Measurements from ENCODE around the gene MRGPRE.

MRGPRE gene

DNA sequence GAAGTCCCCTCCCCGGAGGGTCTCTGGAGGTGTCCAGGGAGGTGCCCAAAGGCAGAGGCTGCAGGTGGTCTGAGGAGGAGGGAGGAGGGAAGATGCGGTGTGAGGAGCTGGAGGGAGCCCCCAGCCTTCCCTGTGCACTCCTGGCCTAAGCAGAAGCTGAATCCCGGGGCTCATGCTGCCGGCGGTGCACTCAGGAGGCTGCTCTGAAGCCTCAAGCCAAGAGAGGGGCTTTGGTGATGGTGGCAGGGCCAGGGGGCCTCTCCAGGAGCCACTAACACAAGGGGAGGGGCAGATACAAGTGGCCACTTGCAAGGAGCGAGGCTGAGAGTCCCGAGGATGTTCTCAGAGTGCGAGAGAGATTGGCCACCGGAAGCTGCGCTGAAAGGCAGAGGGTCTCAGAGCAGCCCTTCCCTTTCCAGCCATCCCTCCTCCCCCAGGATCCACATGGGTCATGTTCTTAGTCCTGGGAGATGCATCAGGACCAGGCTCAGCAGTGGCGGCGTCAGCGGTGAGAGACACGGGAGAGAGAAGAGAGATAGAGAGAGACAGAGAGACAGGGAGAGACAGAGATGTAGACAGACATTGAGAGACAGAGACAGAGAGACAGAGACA lies 12.8 kb downstream of the MRGPRE start:
- H3K27me3 ChIP-seq (ENCODE audit: control insufficient read depth, insufficient read depth, low read length) = peaks cover 18% of the 10 kb centered on the region; the same call in 1 of the 2 replicates
- H3K9ac ChIP-seq (ENCODE audit: low read length) = no peak overlapping the region
- H3K4me1 ChIP-seq (ENCODE audit: control insufficient read depth, insufficient read depth, low read length) = peaks cover 13% of the 10 kb centered on the region
- no peak overlapping the region for H3K4me3 ChIP-seq (ENCODE audit: low read depth, low read length)
- H3K27ac ChIP-seq (ENCODE audit: low read depth, low read length) = no peak overlapping the region
- no peaks in the 10 kb centered on the region for H3K9me3 ChIP-seq (ENCODE audit: control insufficient read depth, insufficient read depth, low read depth, low read length)
- H3K36me3 ChIP-seq (ENCODE audit: control insufficient read depth, insufficient read depth, low read length) = no peaks in the 10 kb centered on the region

DNA sequence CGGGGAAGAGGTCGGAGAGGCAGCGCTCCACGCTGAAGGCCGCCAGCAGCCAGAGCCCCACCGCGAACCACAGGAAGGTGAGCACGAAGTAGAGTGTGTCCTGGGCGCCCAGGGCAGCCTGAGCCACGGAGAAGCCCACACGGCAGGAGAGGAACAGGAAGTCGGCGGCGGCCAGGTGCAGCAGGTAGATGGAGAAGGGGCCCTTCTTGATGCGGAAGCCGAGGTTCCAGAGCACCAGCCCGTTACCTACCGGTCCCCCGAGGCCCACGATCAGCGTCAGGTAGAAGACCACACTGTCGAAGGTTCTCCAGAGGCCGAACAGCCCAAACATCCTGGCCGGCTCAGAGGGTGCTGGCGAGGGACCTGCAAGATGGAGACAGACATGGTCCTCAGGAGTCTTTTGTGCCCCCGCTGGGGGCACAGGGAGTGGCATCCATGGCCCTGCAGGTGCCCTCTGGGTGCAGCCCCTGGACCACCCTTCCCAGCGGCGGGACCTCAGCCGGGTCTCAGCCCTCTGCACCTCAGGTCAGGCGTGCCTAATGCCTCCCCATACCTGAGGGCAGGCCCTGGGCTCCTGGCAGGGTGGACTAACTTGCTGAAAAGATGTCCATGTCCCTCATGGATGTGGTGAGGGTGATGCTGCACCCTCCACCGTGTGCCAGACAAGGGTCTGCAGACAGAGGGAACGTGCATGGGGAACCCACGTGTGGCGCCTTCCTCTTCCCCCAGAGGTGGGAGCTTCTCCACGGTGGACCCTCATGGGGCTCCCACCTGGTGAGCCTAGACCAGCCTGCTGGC lies 13.5 kb downstream of the MRGPRE start, which contains the start of gene MRGPRG:
MRGPRG (minus strand) TSS at position 331 of the 798 bp plus-strand sequence; CDS start at position 331, 0 bp downstream.
- no peak within 1 kb of the TSS for H3K27ac ChIP-seq (ENCODE audit: low read depth, low read length)
- no peaks in the 10 kb centered on the region for H3K9me3 ChIP-seq (ENCODE audit: control insufficient read depth, insufficient read depth, low read depth, low read length)
- H3K27me3 ChIP-seq (ENCODE audit: control insufficient read depth, insufficient read depth, low read length) = peaks cover 18% of the 10 kb centered on the region; the same call in 1 of the 2 replicates
- H3K4me3 ChIP-seq (ENCODE audit: low read depth, low read length) = no peak within 1 kb of the TSS
- H3K9ac ChIP-seq (ENCODE audit: low read length) = no peak within 1 kb of the TSS
- no peaks in the 10 kb centered on the region for H3K36me3 ChIP-seq (ENCODE audit: control insufficient read depth, insufficient read depth, low read length)
- peaks cover 9% of the 10 kb centered on the region for H3K4me1 ChIP-seq (ENCODE audit: control insufficient read depth, insufficient read depth, low read length)

DNA sequence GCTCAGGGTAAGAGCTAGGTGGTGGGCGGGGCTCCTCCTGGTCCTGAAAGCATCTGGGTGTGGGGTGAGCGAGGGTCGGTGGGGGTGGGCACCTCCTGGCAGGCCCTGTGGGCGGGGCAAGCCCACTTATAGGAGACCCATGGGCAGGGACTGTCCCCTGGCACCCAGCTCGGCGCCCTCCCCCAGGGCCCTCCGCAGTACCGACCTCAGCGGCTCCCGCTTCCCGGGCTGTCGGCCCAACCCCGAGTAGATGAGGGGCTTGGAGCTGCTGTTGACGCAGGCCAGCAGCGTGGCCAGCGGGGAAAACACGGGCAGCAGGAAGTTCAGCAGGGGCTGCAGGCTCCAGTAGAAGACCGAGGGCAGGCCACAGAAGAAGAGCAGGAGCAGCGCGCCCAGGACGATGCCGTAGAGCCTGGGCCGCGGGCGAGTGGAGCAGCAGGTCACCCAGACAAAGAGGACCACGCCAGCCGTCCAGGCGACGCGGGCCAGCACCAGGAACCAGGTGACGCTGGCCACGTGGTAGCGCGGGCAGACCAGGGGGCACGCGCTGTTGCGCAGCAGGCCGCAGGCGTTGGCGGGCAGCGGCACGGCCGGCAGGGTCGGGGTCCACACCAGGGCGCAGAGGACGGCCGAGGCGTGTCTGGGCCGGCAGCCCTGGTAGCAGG lies 14.3 kb downstream of the MRGPRE start:
- no peak overlapping the region for H3K27ac ChIP-seq (ENCODE audit: low read depth, low read length)
- no peaks in the 10 kb centered on the region for H3K9me3 ChIP-seq (ENCODE audit: control insufficient read depth, insufficient read depth, low read depth, low read length)
- no peaks in the 10 kb centered on the region for H3K36me3 ChIP-seq (ENCODE audit: control insufficient read depth, insufficient read depth, low read length)
- peaks cover 18% of the 10 kb centered on the region; the same call in 1 of the 2 replicates for H3K27me3 ChIP-seq (ENCODE audit: control insufficient read depth, insufficient read depth, low read length)
- H3K9ac ChIP-seq (ENCODE audit: low read length) = no peak overlapping the region
- H3K4me1 ChIP-seq (ENCODE audit: control insufficient read depth, insufficient read depth, low read length) = peaks cover 13% of the 10 kb centered on the region; the same call in 1 of the 2 replicates
- no peak overlapping the region for H3K4me3 ChIP-seq (ENCODE audit: low read depth, low read length)

DNA sequence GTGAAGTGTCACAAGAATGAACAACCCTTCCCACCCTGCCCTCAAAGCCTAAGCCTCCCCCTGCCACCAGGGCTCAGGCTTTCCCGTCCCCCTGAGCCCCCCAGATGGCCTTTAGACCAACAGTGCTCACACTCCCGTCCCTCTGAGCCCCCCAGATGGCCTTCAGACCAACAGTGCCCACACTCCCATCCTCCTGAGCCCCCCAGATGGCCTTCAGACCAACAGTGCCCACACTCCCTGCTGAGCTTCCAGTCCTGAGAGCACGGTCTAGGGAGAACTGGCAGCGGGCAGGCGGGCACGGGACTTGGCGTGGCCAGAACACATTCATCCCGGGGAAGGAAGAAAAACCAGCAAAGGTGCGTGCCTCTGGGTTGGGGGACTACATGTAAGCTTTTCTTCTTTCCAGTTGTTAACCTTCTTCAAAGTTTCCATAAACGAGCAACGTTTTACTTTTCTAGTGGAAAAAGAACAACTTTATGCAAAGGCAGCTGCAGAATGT lies 16.1 kb downstream of the MRGPRE start:
- Histone ChIP-seq H3K4me3 (ENCODE audit: low read depth, low read length) (no peak overlapping the region), H3K36me3 (ENCODE audit: control insufficient read depth, insufficient read depth, low read length) (no peaks in the 10 kb centered on the region), H3K9me3 (ENCODE audit: control insufficient read depth, insufficient read depth, low read depth, low read length) (no peaks in the 10 kb centered on the region), H3K27ac (ENCODE audit: low read depth, low read length) (no peak overlapping the region), H3K4me1 (ENCODE audit: control insufficient read depth, insufficient read depth, low read length) (peaks cover 13% of the 10 kb centered on the region; the same call in 1 of the 2 replicates), H3K9ac (ENCODE audit: low read length) (no peak overlapping the region), H3K27me3 (ENCODE audit: control insufficient read depth, insufficient read depth, low read length) (peaks cover 14% of the 10 kb centered on the region; the same call in 1 of the 2 replicates)

DNA sequence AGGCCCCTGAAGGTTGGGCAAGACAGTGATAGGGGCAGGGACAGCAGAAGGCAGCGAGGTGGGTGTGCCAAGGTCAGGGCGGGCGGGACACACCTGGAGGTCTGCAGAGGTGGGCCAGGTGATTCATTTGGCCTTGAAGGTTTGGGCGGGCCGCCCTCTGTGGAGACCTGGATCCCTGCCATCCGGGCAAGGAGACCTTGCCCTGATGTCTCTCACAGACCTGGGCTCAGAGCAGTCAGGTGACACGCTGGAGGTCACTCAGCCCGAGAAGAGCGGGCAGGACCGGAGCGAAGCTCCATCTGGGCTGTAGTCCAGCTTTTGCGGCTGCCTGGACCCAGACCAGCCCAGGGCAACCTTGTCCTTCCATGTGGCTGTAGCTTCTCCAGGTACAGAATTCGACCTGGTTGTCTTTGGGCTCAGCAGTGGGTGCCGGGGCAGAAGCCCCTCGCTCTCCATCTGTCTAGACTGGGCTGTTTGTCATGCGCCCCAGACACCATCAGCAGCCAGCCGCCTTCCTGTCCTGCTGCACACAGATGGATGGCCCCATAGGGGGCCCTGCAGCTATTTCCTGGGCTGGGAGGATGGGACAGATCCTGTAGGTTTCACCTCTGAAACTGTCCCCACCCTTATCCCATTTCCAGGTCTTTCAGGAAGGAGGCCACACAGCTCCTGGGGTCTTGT lies 16.7 kb downstream of the MRGPRE start:
- H3K9ac ChIP-seq (ENCODE audit: low read length) = no peak overlapping the region
- no peak overlapping the region for H3K4me3 ChIP-seq (ENCODE audit: low read depth, low read length)
- no peak overlapping the region for H3K27ac ChIP-seq (ENCODE audit: low read depth, low read length)
- H3K9me3 ChIP-seq (ENCODE audit: control insufficient read depth, insufficient read depth, low read depth, low read length) = no peaks in the 10 kb centered on the region
- H3K4me1 ChIP-seq (ENCODE audit: control insufficient read depth, insufficient read depth, low read length) = peaks cover 13% of the 10 kb centered on the region; the same call in 1 of the 2 replicates
- peaks cover 14% of the 10 kb centered on the region; the same call in 1 of the 2 replicates for H3K27me3 ChIP-seq (ENCODE audit: control insufficient read depth, insufficient read depth, low read length)
- no peaks in the 10 kb centered on the region for H3K36me3 ChIP-seq (ENCODE audit: control insufficient read depth, insufficient read depth, low read length)

DNA sequence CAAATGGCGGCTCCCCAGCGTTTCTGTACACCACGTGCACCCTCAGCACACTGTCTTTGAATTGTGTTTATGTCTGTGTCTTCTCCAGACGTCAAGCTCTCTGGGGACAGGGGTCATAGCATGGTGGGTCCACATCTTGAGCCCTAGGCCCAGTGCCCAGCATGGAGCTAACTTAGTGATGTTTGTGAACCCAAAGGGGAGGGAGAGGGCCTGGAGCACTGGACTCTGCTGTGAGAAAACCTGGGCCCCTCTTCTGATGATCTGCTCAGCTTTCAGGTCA lies 17.9 kb downstream of the MRGPRE start:
- no peak overlapping the region for H3K4me3 ChIP-seq (ENCODE audit: low read depth, low read length)
- H3K9me3 ChIP-seq (ENCODE audit: control insufficient read depth, insufficient read depth, low read depth, low read length) = no peaks in the 10 kb centered on the region
- peaks cover 12% of the 10 kb centered on the region; the same call in 1 of the 2 replicates for H3K27me3 ChIP-seq (ENCODE audit: control insufficient read depth, insufficient read depth, low read length)
- H3K4me1 ChIP-seq (ENCODE audit: control insufficient read depth, insufficient read depth, low read length) = peaks cover 13% of the 10 kb centered on the region; the same call in 1 of the 2 replicates
- no peak overlapping the region for H3K27ac ChIP-seq (ENCODE audit: low read depth, low read length)
- H3K9ac ChIP-seq (ENCODE audit: low read length) = no peak overlapping the region
- H3K36me3 ChIP-seq (ENCODE audit: control insufficient read depth, insufficient read depth, low read length) = no peaks in the 10 kb centered on the region

DNA sequence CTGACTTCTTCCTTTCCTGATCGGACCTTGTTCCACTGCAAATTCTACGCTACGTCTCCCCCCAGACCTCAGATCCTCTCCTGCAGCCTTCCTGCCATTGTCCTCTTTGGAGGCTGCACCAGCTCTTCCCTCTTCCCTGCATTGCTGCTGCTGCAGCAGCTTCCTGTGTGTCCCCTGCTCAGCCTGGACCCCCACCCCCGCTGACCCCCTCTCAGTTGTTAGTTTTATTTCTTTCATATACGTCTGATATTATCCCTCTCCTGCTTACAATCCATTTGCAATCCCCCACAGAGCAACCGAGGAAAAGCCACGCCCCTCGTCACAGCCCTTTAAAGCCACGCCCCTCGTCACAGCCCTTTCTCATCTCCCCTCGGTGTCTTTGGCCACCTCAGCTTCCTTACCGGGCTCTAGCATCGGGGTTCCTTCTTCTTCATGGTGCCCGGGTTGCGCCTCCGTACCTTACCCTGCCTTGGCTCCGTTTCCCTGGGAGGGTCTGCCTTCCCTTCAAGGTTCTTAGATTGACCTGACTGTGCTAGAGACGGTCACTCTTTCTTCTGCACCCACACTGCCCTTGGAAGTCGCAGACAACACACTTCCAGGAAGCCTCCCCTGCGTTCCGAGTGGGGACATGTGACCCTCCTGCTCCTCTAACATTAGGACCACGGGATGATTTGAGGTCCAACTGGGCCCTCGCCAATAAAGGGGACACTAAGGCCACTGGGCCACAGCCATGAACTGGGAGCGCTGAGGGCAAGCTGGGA lies 18.4 kb downstream of the MRGPRE start:
- Histone ChIP-seq H3K9me3 (ENCODE audit: control insufficient read depth, insufficient read depth, low read depth, low read length) (no peaks in the 10 kb centered on the region), H3K4me1 (ENCODE audit: control insufficient read depth, insufficient read depth, low read length) (peaks cover 13% of the 10 kb centered on the region; the same call in 1 of the 2 replicates), H3K9ac (ENCODE audit: low read length) (no peak overlapping the region), H3K36me3 (ENCODE audit: control insufficient read depth, insufficient read depth, low read length) (no peaks in the 10 kb centered on the region), H3K27ac (ENCODE audit: low read depth, low read length) (no peak overlapping the region), H3K27me3 (ENCODE audit: control insufficient read depth, insufficient read depth, low read length) (peaks cover 13% of the 10 kb centered on the region; the same call in 1 of the 2 replicates), H3K4me3 (ENCODE audit: low read depth, low read length) (peak overlapping the region; percentile 18; the same call in 1 of the 2 replicates)

DNA sequence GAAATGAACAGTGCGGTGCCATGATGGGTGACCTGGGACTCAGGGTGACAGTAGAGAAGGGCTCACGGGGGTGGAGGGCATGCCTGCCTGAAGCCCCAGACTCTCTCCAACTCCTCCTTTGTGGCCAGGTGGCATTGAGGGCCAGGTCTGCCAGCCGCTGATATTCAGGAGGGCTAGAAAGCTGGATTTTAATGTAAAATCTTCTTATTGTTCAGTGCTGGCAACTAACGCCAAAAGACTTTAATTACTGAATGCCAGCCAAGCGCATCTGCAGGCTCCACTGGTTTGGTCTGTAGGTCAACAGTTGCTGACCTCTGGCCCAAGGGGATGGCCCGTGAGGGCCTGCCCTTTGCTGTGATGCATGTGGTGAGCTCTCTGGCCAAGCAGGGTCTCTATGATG lies 23.9 kb downstream of the MRGPRE start:
- no peak overlapping the region for H3K27ac ChIP-seq (ENCODE audit: low read depth, low read length)
- no peak overlapping the region for H3K4me3 ChIP-seq (ENCODE audit: low read depth, low read length)
- H3K36me3 ChIP-seq (ENCODE audit: control insufficient read depth, insufficient read depth, low read length) = no peaks in the 10 kb centered on the region
- no peak overlapping the region for H3K9ac ChIP-seq (ENCODE audit: low read length)
- peaks cover 58% of the 10 kb centered on the region for H3K27me3 ChIP-seq (ENCODE audit: control insufficient read depth, insufficient read depth, low read length)
- H3K4me1 ChIP-seq (ENCODE audit: control insufficient read depth, insufficient read depth, low read length) = 0 out of 2 replicates have a peak, but pooled peaks cover 2% of the 10 kb centered on the region
- no peaks in the 10 kb centered on the region for H3K9me3 ChIP-seq (ENCODE audit: control insufficient read depth, insufficient read depth, low read depth, low read length)

DNA sequence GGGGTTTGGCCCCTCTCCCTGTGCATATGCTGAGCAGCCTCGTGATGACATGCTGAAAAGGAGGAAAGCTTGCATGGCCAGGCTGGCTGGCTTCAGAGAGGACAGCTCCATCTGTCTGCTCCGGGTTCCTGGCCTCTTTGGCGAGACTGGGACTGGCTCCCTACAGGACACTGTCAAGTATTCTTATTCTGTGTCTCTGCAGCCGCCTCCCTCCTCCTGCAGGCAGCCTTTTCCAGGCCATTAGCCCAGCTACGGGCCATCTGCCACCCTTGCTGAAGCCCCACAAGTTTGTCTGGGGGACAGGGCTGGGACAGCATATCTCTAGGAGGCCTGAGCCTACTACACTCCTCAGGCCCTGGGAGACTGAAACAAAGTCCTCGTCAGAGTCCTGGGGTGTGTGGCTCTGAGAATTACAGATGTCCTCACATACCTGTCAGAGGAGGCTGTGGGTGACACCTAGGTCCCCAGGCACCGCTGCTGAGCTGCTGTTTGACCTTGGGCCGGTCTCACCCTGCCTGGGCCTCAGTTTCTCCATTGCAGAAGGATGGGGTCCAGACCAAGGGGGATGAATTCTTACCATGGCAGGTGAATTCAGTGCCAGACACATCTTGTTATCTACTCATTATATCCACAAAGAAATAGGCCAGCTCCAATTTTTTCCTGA lies 24.6 kb downstream of the MRGPRE start:
- no peak overlapping the region for H3K4me3 ChIP-seq (ENCODE audit: low read depth, low read length)
- H3K27me3 ChIP-seq (ENCODE audit: control insufficient read depth, insufficient read depth, low read length) = peaks cover 64% of the 10 kb centered on the region
- no peak overlapping the region for H3K27ac ChIP-seq (ENCODE audit: low read depth, low read length)
- no peaks in the 10 kb centered on the region for H3K36me3 ChIP-seq (ENCODE audit: control insufficient read depth, insufficient read depth, low read length)
- H3K9me3 ChIP-seq (ENCODE audit: control insufficient read depth, insufficient read depth, low read depth, low read length) = no peaks in the 10 kb centered on the region
- H3K9ac ChIP-seq (ENCODE audit: low read length) = no peak overlapping the region
- H3K4me1 ChIP-seq (ENCODE audit: control insufficient read depth, insufficient read depth, low read length) = 0 out of 2 replicates have a peak, but pooled peaks cover 3% of the 10 kb centered on the region

DNA sequence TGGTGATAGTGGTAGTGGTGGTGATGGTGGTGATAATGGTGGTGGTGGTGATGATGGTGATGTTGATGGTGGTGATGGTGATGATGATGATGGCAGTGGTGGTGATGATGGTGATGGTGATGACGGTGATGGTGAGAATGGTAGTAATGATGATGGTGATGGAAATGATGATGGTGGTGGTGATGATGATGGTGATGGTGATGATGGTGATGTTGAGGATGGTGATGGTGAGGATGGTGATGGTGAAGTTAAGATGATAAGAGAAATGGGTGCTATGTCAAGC lies 25.4 kb downstream of the MRGPRE start:
- Histone ChIP-seq H3K4me3 (ENCODE audit: low read depth, low read length) (no peak overlapping the region), H3K4me1 (ENCODE audit: control insufficient read depth, insufficient read depth, low read length) (0 out of 2 replicates have a peak, but pooled peaks cover 7% of the 10 kb centered on the region), H3K9me3 (ENCODE audit: control insufficient read depth, insufficient read depth, low read depth, low read length) (no peaks in the 10 kb centered on the region), H3K27me3 (ENCODE audit: control insufficient read depth, insufficient read depth, low read length) (peaks cover 72% of the 10 kb centered on the region), H3K27ac (ENCODE audit: low read depth, low read length) (no peak overlapping the region), H3K36me3 (ENCODE audit: control insufficient read depth, insufficient read depth, low read length) (no peaks in the 10 kb centered on the region), H3K9ac (ENCODE audit: low read length) (no peak overlapping the region)

Data from HUES6 (cell line).